Upper lobe of left lung (tissue), 4 donors: ENCODE measurements around the gene LRRC45.

Experiments used
- CTCF ChIP-seq, 6 experiments: fragments of 450-650 bp in 4 of 6; fragments of 200-600 bp in 2 of 6; sonication (generic) in 2 of 6; IDR thresholded peaks; one replicate each; pipeline ENCODE4 v1.5.1; 2016 to 2019; ENCODE audit warnings: antibody characterized with exemption in 6 of 6
- POLR2A ChIP-seq, 4 donors: fragments of 450-650 bp; IDR thresholded peaks; one replicate each; pipeline ENCODE4 v1.5.1; 2016 to 2017; ENCODE audit warnings: antibody characterized with exemption in 4 of 4, mild to moderate bottlenecking in 2 of 4
- POLR2AphosphoS5 ChIP-seq, 2 donors: sonication (generic); formaldehyde crosslinking; IDR thresholded peaks; one replicate each; pipeline ENCODE4 v1.5.1; 2017; ENCODE audit warnings: antibody characterized with exemption in 2 of 2

GRCh38 chr17:82046903-82047302, 23.8 kb downstream of the LRRC45 start:
- TF ChIP-seq CTCF (IDR thresholded peaks at IDR 0.05) (no peak), POLR2A (IDR thresholded peaks at IDR 0.05) (no peak), POLR2AphosphoS5 (IDR thresholded peaks at IDR 0.05) (no peak)
